ENCODE data around the gene SERP2. TPM values are rescaled to one million over a fixed set of nuclear protein-coding genes. Genes with fewer than 3 reads are reported as not detected.
"Not testable (repeated sequence)": the region's sequence is repeated elsewhere in the genome, so short reads cannot be mapped to it uniquely, and the experiment has no call there.

The SERP2 gene
- 1.9 TPM for polyA plus RNA-seq (2013, experiment 1 of 2; ENCODE audit: insufficient read length)
- polyA plus RNA-seq (2013, experiment 2 of 2; ENCODE audit: insufficient read length) = 1.9 TPM

DNA sequence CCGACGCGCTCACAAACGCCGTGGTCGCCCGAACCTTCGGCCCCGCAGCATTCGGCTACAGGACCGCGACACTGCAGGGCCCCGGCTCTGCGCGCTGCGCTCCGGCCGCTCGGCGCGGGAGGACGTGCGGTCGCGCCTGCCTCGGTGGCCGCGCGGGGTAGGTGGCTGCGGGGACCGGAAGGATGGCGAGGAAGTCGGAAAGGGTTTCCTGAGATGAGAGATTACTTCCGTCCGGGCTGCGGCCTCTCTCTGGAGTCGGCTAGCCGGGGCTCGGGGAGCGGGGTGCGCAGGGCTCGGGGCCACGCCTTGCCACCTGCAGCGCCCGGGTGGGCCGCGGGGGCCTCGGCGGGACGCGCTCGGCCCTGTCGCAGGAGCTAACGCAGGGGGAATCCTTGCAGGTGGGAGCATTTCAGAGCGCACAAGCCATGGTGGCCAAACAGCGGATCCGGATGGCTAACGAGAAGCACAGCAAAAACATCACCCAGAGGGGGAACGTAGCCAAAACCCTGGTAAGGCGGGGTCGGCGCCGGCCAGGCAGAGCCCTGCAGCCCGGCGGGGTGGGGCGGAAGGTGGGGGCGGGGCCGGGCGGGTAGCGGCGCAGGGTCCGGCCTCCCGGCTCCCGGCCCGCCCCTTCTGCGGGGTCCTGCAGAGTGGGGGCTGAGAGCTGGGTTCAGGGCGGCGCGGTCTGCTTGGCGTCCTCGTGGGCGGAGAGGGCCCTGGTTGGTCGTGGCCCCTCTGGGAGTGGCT is at the start of gene SERP2:
TSS of gene SERP2 (plus strand) at position 224 of the 747 bp plus-strand sequence. CDS start at position 426, 202 bp downstream.
- no peak for DNase-seq

DNA sequence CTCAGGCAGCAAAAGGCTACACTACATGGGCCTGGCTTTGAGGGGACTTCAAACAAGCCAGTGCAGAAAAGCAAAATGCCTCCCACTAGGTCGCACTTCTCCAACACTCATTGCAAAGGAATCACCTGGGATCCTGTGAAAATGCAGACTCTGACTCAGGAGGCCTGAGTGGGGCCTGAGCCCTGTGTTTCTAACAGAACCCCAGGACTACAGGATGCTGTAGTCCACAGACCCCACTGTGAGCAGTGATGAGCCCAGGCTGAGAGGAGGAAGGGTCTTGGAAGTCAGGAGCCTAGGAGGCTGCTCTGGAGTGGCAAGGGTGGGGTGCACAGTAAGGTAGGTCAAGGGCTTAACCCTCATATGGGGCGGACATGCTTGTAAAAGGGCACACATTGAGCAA is 46.7 kb upstream of the SERP2 start:
- DNase-seq = no peak

DNA sequence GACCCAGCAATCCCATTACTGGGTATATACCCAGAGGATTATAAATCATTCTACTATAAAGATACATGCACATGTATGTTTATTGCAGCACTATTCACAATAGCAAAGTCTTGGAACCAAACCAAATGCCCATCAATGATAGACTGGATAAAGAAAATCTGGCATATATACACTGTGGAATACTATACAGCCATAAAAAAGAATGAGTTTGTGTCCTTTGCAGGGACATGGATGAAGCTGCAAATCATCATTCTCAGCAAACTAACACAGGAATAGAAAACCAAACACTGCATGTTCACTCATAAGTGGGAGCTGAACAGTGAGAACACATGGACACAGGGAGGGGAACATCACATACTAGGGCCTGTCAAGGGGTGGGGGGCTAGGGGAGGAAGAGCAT is 44.6 kb upstream of the SERP2 start:
- DNase-seq = not testable (repeated sequence)

DNA sequence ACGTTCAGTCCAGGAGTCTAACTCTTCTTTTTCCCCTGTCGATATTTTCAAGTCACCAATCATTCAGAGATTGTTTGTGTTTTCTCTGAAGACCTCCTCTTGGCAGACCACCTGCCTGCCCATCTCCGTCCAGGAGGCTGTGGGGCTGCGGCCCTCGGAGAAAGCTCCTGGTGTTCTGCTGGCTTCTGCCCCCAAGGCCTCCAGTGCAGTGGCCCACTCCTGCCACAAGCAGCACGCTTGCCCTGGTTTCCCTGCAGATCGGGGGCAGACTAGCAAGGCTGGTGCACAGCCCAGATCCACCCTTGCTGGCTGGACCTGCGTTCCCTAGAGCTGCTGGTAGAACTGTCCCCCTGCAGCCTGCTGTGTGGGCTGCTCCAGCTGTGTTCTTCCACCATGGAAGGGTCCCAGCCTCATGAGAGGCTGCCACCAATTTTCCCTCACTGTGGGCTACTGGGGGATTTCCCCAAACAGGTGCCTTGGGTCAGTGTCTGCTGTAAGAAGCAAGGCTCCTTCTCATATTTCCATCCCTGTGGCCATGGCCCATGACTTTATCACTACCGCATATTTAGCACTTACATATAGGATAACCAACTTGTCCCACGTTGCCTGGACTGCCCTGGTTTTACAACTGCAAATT is 43.6 kb upstream of the SERP2 start:
- no peak for DNase-seq

DNA sequence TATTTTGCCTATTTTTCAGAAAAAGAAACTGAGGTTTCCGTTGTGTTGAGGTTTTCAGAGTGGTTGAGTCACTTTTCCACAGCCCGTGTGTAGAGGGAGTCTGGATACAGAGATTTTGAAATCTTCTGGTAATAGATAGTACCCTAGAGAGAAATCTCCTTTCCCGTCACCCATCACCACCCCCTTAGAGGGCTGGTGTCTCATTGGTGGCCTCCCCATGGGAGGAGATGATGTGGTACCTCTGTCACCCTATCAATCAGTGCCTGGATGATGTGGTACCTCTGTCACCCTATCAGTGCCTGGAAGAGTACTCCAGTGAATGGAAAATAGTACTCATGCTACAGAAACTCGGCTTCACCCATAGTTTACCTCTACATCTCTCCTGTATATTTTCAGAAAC is 42.2 kb upstream of the SERP2 start:
- DNase-seq = no peak

DNA sequence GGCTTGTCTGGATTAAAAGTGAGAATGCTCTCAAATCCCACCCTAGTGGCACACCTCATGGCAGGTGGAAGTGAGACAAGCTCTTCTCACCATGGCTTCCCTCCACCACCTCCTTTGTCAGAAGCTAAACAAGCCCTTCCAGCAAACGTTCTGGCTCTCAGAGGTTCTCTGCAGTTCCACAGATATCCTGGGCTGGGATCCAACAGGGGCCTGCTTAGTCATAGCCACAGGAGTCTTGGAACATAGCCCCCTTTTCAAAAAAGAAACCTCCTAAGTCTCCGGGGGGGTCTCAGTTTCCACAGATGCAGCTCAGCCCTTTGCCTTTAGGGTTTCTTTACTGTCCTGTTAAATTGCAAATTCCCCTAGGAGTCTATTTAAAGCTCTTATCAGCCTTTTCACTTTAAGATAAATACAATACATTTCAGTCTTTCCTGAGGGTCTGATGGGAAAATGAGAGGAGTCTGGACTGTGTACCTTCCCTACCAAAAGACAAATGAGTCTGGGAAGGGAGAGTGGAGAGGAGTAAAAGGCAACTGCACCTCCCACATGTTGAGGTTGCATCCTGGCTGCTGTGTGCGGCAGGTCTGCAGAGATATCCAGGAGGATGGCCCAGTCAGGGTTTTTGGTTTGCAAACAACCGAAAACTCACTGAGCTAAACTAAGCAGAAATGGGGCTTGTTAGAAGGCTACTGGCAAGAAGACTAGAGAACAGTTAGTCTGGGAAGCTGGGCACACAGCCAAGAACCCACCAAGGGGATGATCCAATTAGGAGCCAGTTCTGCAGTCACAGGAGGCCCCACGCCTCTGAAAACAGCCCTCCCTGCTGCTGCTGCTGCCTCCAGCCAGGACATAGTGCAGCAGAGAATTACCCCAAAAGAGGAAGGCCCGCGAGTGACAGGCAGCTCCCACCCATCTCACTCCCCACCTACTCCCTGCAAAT is 41.4 kb upstream of the SERP2 start:
- DNase-seq = peak; percentile 93

DNA sequence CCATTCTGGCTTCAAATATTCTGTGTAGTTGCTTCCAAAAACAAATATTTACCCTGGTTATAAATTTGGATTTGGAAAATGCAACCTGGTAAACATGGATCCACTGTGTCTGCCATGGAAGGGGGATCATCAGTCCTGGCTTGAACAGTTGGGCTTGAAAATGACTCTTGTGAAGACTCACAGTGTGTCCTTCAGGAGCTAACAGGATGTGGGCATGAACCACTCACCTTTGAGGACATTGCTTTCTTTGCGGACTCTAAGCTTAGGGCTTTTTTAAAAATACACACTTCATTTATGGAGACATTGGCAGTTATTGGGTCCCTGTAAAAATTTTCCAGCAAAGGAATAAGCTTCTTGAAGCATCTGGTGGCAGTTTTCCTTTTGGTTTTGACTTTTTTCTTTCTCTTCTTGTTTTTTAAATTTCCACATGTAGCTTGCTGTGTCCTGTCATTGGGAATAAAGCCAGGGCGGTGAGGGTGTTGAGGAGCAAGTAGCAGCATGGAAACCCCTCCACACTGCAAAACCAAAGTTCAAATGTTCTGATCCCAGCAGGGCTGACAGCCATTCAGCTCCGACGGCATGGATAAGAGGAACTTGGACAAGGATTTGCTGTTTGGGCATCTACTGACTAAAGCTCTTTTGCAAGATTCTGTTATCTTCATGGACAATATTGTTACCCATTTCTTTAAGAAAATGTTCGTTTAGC is 39.5 kb upstream of the SERP2 start:
- DNase-seq = no peak

DNA sequence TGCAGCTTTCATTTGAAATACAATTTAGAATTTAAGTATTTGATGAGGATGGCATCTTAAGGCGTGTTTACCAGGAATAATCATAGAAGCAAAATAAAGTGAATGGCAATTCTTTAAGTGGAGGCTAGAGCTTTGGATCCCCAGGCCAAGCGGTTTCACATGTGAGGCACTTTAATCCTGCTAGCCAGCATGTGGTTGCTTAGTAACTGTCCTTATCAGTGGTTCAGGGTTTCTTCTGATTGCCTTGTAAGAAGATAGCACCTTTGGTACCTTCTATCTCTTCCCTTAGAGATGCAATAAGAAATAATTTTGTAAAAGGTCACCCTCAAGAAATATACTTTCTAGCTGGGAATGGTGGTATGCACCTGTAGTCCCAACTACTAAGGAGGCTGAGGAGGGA is 38.9 kb upstream of the SERP2 start:
- no peak for DNase-seq

DNA sequence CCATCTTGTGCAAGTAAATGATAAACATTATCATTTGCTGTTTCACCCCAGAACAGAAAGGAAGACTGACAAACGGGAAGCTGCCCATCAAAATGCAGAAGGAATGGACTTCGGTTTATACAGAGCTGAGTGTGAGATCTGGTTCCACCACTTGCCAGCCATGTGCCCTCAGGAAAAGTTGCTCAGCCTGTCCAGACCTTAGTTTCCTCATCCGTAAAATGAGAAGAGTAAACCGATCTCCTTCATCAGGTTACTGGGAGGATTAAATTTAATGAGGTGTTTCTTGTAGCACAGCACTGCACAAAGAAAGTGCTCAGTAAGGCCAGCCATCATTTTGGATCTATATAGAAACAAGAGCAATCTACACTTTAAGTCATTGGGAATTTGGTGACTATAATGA is 36.7 kb upstream of the SERP2 start:
- no peak for DNase-seq

DNA sequence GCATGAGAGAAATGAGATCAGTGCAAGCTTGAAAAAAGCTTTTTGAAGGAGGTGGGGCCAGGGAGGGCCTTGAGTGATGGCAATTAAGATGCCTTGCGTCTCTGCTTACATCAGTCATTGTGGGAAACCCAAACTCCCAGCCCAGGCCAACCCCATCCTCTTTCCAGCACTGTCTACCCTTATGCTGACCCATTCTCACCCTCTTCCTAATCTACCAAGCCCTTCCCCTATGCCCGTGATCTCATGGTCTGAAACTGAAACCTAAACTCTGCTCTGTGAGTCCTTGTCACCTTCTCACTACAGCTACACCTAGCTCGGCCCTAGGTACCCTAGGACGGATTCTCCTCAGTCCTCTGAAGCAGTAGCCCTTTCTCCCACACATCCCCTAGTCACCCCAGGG is 36.0 kb upstream of the SERP2 start:
- no peak for DNase-seq

DNA sequence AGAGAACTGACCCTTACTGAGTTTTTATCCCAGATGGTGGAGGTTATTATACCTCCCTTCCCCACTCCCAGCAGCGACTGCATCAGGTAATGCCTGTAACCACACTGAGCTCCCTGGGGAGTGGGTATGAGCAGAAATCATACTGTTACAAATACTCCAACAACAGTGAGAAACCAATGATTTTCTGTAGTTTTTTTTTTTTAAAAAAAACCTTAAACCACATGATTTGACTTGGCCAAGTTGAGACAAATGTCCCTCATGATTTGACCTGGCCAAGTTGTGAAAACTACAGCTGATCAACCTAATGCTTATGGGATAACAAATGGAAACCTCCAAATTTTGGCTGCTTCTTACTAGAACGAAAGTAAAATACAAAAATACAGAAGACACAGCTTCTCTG is 33.1 kb upstream of the SERP2 start:
- no peak for DNase-seq

DNA sequence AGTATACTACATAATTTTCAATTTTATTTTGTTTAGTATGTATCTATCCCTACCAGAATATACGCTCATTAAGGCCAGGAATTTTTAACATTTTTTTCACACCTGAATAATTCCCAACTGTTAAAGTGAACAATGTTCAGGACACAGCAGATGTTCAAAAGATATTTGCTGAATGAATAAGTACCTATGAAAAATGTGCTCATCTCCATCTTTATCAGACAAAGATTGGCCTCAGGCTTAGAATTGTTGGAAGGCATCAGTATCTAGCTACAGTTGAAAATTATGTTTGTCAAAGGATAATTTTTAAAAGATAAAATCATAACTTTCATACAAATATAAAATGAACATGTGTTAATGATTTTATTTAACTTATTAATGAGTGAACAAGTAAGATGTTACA is 30.9 kb upstream of the SERP2 start:
- no peak for DNase-seq

DNA sequence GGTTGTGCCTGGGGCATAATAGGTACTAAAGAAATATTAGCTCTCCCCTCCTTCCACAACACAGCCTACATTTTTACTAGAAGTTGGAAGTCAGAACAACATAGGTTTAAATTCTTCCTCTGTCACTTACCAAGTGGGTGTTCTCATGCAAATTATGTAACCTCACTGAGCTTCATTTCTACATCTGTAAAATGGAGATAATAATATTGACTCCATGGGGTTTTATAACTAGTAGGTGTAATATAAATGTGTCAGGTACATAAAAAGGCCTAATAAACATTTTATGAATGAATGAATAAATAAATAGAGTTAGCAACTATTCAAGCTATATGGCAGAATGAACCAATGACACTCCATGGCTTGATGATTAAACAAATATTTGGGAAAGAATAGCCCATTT is 27.1 kb upstream of the SERP2 start:
- DNase-seq = no peak

DNA sequence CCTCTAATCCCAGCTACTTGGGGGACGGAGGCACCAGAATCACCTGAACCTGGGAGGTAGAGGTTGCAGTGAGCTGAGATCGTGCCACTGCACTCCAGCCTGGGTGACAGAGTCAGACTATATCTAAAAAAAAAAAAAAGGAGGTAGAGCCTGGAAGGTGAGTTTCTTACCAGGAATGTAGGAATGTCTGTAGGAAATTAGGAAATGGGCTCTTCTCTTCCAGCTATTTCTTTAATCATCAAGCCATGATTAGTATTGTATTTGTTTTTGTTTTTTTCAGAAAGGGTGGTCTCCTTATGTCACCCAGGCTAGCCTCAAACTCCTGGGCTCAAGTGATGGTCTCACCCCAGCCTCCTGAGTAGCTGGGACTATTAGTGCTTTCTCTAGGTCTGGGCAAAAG is 26.3 kb upstream of the SERP2 start:
- DNase-seq = no peak

DNA sequence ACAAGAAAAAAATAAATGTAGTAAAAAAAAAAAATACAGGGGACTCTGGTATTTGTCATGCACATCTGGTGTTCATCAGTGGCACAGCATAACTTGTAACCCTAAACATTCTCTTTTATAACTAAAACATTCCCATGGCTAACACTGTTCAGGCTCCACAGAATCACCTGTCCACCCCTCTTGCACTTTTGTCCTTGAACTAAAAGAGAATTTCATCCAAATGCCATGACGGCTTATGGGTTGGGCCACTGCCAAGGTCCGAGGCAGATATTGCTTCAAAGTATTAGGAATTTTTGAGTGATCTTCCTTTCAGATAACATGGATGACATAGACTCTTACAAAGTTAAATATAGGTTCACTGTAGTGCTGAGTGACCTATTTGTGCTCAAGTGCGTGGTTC is 25.7 kb upstream of the SERP2 start:
- peak; percentile 36 for DNase-seq

DNA sequence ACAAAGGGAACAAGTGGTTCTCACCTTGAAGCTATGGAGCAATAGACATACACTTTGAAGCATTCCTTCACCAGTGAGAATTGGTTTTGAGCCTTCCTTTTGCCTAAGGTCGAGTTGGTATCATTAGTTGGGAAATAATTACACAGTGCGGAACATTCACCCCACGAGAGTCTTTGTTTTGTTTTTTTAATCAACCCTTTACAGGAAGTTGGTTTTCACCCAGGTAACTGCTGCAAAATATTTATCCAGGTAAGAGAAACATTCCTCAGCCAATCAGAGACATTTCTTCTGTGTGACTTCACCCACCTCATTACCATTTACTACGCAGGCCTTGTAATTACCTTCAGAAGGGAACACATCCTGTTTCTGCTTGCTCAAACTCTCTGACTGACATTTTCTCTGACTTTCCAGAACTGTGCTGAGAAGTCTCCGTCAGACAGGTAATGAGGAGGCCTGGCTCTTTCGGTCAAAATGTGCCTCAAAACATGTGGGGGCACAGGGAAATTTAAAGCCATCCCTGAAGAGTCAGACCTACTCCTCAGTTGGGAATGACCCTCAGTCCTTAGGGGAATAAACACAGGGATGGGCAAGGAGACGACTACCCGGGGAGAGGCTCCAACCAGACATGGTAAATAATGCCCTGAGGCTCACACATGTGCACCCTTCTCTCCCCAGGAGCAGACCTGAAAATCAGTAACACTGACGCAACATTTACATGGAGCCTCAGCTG is 22.7 kb upstream of the SERP2 start:
- no peak for DNase-seq

DNA sequence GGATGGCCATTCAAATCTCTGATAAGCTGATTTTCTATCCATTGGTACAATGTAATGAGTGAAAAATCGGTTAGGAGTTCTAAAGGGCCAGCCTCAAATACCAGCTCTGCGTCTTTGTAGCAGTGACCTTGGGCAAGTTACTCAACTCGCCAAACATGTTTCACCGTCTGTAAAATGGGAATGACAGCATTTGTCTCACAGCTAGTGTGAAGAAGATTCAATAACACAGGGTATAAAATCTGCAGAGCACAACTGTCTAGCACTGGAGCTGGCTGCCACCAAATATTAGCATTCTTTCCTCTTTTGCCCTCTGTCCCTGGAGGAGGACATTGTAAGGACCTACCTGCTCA is 22.1 kb upstream of the SERP2 start:
- DNase-seq = no peak

DNA sequence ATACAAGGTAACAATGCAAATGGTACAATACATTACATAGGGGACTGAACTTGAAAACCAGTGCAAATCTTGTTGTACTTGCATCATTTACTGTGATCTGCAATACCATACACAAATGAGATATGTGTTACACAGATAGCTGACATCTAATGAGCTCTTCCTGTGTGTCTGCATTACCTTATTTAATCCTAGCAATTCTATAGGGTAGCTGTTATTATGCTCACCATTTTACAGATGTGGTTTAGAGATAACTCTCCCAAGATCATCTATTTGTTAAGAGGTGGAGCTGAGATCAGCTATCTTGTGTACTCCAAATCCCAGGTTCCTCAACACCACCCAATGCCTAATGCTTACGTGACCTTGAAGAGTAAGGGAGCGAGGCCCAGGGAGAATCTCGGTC is 21.4 kb upstream of the SERP2 start:
- DNase-seq = no peak

DNA sequence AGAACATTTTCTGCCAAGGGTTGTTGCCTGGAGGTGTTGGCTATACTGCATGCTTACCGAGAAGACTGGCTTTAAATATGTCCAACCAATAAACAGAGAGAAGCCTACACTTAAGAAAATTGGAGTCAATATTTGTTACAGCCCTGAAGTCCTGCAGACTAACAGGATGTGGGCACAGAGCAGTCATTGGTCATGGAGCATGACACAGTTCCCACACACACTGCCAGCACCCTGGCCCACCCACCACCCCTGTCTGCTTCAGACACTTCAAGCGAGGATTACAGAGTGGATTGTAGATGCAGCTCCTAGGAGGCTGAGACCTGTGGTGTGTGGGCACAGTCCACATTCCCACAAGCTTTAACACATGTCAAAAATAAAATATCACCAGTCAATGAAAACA is 21.0 kb upstream of the SERP2 start:
- no peak for DNase-seq

DNA sequence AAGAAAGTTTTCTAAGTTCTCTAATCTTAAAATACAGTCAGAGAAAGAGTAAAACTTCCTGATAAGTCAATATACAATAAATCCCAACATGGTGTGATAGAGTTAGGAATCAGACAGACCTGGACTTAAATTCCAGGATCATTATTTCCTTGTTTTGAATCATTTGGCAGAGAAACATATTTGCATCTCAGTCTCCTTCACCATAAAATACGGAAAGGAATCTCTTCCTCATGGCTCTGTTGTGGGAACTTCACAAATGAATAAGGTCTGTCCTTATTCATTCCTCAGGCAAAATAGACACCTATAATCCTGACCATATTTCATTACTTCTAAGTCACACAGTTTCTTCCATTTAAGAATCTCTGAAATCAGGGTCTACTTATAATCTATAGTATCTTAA is 19.3 kb upstream of the SERP2 start:
- no peak for DNase-seq

DNA sequence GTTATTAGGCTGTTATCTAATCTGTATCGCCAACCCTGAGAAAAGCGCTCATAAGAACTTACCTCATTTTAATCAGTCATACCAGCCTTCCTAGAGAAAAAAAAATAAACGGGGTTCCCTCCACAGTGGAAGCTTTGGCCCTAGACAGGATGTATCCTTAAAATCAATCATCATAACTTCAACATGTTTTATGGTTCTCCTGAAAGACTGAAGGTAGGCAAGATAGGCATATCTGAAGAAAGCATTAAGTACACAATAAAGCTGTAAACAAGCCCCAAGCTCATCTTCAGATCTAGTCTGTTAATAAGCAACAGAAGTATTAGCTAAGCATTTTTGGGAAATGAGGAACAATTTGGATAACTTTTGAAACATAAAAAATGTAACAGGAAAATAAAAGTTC is 18.7 kb upstream of the SERP2 start:
- no peak for DNase-seq

DNA sequence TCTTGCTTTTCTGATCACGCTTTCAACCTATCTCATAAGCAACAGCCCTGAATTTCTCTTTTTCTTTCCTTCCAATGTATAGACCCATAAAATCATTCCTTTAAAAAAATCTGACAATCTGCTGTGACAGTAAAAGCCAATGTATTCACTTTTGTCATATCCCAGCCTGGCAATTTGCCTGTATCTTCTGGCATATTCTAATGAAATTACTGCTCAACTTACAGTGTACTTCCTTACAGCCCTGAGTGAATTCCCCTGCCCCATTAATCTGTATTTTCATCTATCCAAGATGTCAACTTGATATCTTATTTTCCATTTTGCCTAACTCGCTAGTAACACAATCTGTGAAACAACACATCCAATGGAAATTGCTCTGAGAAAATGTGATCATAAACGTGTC is 18.0 kb upstream of the SERP2 start:
- no peak for DNase-seq

All from fibroblast of skin of abdomen (primary cell).